Mesodermal cell (in vitro differentiated cells): ENCODE results near the gene IL17F.
"Not testable (repeated sequence)": the region's sequence is repeated elsewhere in the genome, so short reads cannot be mapped to it uniquely, and the experiment has no call there.

ENCODE experiments used
- H3K27ac ChIP-seq: 2 replicates; pipeline ENCODE4 v1.7.0; 2013; ENCODE audit warnings: mild to moderate bottlenecking, low read depth, low read length, moderate library complexity; ENCODE audit not compliant: severe bottlenecking
- H3K36me3 ChIP-seq: 2 replicates; pipeline ENCODE4 v1.7.1; 2013; ENCODE audit warnings: mild to moderate bottlenecking, low read length, moderate library complexity; ENCODE audit not compliant: control insufficient read depth, insufficient read depth
- H3K4me1 ChIP-seq: one replicate; pipeline ENCODE4 v1.7.1; 2013; ENCODE audit warnings: mild to moderate bottlenecking, low read length; ENCODE audit not compliant: insufficient read depth, control insufficient read depth, poor library complexity, severe bottlenecking
- H3K4me3 ChIP-seq: 2 replicates; pipeline ENCODE4 v1.7.0; 2013; ENCODE audit warnings: low read length, control low read depth, mild to moderate bottlenecking; ENCODE audit not compliant: insufficient read depth, poor library complexity, severe bottlenecking; ENCODE audit errors: extremely low read depth
- H3K9me3 ChIP-seq: 2 replicates; pipeline ENCODE4 v1.7.1; 2013; ENCODE audit warnings: mild to moderate bottlenecking, low read length, moderate library complexity; ENCODE audit not compliant: control insufficient read depth
- WGBS, 2 experiments: methylation state at CpG; one replicate each; pipeline ENCODE4 v1.1.5; 2013; ENCODE audit warnings: missing lambda C conversion rate in 2 of 2; ENCODE audit not compliant: insufficient coverage in 2 of 2; 5-methylcytosine and 5-hydroxymethylcytosine counted together

The IL17F gene

DNA sequence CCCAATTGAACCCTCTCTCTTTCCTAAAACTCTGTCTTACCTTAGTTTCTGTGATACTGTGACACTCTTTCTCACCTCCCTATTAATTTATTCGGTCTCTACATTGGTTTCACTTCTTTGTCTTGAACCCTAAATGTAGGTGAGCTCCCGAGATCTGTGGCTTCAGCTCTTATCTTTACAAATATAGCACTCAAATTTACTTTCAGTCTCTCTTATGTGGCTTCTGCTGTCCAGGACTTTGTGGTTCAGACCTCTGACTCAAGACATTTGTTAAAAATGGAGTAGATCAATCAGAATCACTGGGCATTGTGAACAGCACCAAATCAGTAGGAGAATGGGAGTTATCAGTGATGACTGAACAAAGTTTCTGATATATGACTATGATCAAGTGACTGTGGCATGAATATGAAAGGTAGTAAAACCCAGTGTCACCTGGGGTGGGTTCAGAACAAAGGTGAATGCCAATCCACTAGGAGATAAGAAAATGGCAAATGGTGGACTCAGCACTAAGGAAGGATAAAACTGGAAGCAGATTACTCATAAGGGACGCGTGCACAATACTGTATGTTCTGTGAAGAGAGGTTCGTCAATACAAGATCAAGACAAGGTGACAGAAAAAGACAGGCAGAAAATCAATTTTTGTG lies 27.2 kb downstream of the IL17F start:
- Histone ChIP-seq H3K4me3 (no peak overlapping the region), H3K36me3 (no peaks in the 10 kb centered on the region), H3K4me1 (no peaks in the 10 kb centered on the region), H3K27ac (no peak overlapping the region), H3K9me3 (no peaks in the 10 kb centered on the region)
- 88 to 99% methylated on average over 3 to 5 of the region's 5 CpGs for WGBS, 2 experiments

DNA sequence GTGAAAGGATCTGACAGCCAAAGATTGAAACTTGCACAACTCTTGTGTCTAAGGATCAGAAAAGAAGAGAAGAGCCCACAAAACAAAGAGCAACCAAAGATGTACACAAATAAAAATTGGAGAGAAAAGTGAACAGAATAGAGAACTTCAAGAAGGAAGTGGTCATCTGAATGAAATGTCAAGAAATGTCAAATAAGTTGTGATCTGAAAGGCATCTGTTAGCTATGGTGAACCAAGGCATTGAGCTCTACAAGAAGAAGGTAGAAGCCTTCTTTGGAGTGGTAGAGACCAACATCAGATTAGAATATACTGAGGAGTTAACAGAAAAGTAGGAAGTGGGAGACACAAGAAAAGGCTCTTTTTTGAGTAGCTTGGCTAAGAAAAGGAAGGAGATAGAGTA lies 28.5 kb downstream of the IL17F start:
- Histone ChIP-seq H3K9me3 (no peaks in the 10 kb centered on the region), H3K4me3 (no peak overlapping the region), H3K4me1 (no peaks in the 10 kb centered on the region), H3K36me3 (no peaks in the 10 kb centered on the region), H3K27ac (no peak overlapping the region)

DNA sequence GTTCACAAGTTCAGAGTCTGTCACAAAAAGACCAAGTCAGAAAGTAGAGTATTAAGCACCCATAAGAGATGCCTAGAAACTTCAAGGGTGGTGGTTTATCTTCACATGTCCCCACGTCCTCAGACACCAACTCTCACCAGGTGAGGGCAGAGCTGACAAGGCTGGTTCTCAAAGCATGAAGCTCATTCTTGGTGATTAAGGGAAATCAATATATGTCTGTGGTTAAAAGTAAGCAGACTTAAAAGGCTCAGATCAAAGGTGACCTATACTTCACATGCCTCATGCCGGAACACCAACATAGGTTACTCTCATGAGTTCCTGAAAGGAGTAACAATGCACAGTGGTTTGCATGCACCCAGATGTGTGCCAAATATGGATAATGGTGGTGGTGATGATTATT lies 31.2 kb downstream of the IL17F start:
- Histone ChIP-seq H3K4me3 (no peak overlapping the region), H3K9me3 (no peaks in the 10 kb centered on the region), H3K36me3 (no peaks in the 10 kb centered on the region), H3K4me1 (no peaks in the 10 kb centered on the region), H3K27ac (no peak overlapping the region)
- WGBS, 2 experiments: 100% methylated on average over 1 of the region's 2 CpGs; no CpG with 5 or more reads in 1 of the 2 experiments

DNA sequence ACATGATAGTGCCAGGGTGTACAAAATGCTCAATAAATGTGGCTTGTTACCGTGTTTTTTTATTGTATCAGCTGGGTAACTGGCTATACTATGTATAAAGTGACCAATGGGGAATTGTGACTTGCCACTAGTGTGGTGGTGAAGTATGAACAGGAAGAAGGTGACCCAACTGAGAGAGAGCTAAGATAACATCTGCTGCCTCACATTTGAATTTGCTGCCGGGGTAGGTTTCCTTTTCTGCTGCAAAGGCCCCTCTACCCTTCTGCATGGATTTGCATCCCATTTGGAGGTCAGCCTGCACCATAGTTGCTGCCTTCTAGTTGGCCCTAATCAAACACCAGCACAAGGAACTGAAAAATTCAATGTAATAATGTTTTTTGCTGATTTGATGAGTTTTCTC lies 34.1 kb downstream of the IL17F start:
- no peaks in the 10 kb centered on the region for H3K36me3 ChIP-seq
- WGBS, 2 experiments: 92 to 100% methylated on average over 1 to 2 of the region's 2 CpGs
- no peak overlapping the region for H3K4me3 ChIP-seq
- H3K27ac ChIP-seq: no peak overlapping the region
- no peaks in the 10 kb centered on the region for H3K4me1 ChIP-seq
- no peaks in the 10 kb centered on the region for H3K9me3 ChIP-seq

DNA sequence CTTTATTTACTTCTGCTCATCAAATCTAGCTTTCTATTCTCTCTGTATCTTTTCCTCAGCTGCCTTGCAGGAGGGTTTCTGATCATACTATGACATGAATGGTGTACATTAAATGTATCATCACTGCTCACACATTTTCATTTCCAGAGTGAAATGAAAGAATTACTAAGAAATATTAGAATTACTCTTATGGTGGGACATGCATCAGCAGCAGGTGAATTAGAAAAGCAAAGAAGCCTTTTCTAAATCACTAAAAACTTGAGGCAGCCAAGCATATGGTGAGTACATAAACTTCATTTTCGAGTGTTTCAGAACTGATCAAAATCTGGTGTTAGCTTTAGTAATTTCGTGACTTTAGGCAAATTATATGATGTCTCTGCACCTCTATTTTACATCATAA lies 34.5 kb downstream of the IL17F start:
- Histone ChIP-seq H3K4me3 (no peak overlapping the region), H3K36me3 (no peaks in the 10 kb centered on the region), H3K4me1 (no peaks in the 10 kb centered on the region), H3K9me3 (no peaks in the 10 kb centered on the region), H3K27ac (no peak overlapping the region)
- no CpG with 5 or more reads among the region's 2 CpGs for WGBS, 2 experiments

DNA sequence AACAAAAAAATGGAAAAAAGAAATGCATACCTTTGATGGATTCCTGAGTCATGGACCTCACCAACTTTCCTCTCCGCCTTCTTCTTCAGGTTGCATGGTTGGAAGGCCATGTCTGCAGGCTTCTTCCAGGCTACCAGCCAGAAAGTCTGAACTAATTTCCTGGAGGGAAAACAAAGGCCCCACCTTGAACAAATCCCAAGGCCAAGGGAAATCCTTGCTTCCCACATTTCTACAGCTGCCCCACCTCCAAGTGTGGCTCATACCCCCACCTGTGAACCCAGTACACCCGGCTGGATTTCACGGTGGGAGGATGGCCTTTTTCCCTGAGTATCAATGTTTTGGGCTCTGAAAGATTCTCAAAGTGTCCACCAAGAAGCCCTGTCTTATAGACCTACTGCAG lies 35.7 kb downstream of the IL17F start:
- H3K4me3 ChIP-seq: no peak overlapping the region
- H3K27ac ChIP-seq: no peak overlapping the region
- no peaks in the 10 kb centered on the region for H3K4me1 ChIP-seq
- H3K36me3 ChIP-seq: no peaks in the 10 kb centered on the region
- H3K9me3 ChIP-seq: no peaks in the 10 kb centered on the region
- 100% methylated on average over 1 to 3 of the region's 3 CpGs for WGBS, 2 experiments

DNA sequence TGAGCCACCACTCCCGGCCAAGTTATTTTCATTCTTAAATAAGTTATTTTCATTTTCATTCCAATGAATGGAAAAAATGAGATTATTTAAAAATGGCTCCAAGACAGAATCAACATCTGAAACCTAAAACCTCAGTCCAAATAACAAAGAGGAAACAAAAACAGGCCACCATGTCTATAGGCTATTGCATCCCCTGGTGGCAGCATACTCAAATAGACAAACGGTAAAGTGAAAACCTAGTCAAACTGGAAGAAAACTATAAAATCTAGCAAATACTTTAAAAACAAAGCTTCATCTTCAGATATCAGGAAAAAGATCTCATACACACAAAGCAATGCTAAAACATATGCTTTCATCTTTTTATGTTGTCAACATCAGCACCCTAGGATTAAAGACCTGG lies 37.2 kb downstream of the IL17F start:
- Histone ChIP-seq H3K4me1 (no peaks in the 10 kb centered on the region), H3K9me3 (no peaks in the 10 kb centered on the region), H3K27ac (no peak overlapping the region), H3K4me3 (no peak overlapping the region), H3K36me3 (no peaks in the 10 kb centered on the region)
- 100% methylated on average over 1 of the region's 2 CpGs for WGBS, 2 experiments

DNA sequence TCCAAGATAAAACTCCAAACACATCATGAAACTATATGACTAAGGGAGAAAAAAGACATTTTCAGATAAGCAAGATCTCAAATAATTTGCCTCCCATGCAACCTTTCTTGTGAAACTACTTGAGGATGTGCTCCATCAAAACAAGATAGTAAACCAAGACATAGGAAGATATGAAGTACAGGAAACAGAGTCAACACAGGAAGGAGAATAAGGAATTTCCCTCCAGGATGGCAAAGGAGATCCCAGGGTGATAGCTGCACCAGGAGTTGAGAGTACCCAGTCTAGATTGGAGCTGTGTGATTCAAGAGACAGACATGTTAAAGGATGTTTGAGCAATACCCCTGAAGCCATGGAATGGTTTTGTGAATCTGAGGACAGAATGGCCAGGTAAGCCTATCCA lies 42.8 kb downstream of the IL17F start:
- Histone ChIP-seq H3K4me3 (no peak overlapping the region), H3K4me1 (no peaks in the 10 kb centered on the region), H3K27ac (no peak overlapping the region), H3K9me3 (peaks cover 6% of the 10 kb centered on the region), H3K36me3 (no peaks in the 10 kb centered on the region)

DNA sequence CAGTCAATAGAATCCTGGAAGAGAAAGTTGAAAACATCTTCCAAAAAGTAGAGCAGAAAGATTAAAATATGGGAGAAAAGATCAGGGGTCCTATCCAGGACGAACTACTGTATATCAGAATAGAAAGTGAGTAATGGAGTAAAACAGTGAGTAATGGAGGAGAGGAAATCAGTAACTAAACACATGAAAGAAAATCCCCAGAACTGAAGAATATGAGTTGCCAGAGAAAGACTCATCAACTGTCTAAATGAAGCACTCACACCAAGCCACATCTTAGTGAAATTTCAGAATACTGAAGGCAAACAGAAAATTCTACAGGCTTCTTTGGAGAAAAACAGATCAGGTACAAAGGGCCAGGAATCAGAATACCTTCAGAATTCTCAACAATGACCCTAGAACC lies 43.3 kb downstream of the IL17F start:
- Histone ChIP-seq H3K36me3 (no peaks in the 10 kb centered on the region), H3K27ac (no peak overlapping the region), H3K9me3 (peaks cover 6% of the 10 kb centered on the region), H3K4me3 (no peak overlapping the region), H3K4me1 (no peaks in the 10 kb centered on the region)
- WGBS, 2 experiments: no CpG with 5 or more reads among the region's 1 CpG

DNA sequence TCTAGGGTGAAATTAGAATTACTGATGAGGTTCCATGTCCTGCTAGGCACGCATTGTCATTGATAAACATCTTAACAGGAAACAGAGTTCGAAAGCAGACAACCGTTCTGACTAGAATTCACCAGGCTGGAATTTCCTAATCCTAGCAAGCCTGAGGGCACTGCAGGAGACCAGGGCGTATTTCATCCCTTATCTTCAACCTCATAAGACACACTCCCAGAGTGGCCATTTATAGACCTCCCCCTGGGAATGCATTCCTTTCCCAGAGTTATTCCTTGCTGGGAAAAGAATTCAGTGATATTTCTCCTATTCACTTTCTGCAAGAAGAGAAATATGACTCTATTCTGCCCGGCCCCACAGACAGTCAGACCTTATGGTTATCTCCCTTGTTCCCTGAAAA lies 44.2 kb downstream of the IL17F start:
- H3K4me1 ChIP-seq, H3K36me3 ChIP-seq, H3K27ac ChIP-seq, H3K4me3 ChIP-seq, H3K9me3 ChIP-seq: not testable (repeated sequence)
- WGBS, 2 experiments: 62 to 66% methylated on average over 3 to 4 of the region's 5 CpGs

DNA sequence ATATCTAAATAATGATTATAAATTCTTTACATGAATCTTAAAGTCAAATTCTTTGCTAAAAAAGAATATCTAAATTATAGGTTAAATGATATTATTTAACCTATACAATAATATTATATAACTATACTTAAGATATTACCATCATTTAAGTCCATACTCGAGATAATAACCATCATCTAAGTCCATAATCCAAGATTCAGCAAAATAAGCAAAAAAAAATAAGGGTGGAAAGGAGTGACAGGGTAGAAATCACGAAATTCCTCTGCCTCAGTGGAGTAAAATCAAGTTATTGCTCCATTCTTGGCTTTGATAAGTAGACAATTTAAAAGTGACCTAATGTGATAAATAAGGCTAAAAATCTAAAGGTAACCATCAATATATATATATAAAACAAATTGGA lies 48.4 kb downstream of the IL17F start:
- H3K4me1 ChIP-seq: no peaks in the 10 kb centered on the region
- WGBS, 2 experiments: no CpG with 5 or more reads among the region's 2 CpGs

More for the DNA sequence above, 48.4 kb downstream of the IL17F start:
- Histone ChIP-seq H3K9me3 (peaks cover 6% of the 10 kb centered on the region), H3K27ac (no peak overlapping the region), H3K4me3 (no peak overlapping the region), H3K36me3 (no peaks in the 10 kb centered on the region)
